NT2/D1 (cell line): ENCODE results near the gene ERGIC3.

Experiments used
- SUZ12 ChIP-seq: IDR thresholded peaks from 2 replicates; pipeline ENCODE4 v1.6.1; 2011; ENCODE audit not compliant: insufficient read length, insufficient read depth; ENCODE audit errors: extremely low read depth
- YY1 ChIP-seq: IDR thresholded peaks from 2 replicates; pipeline ENCODE4 v1.6.1; 2011; ENCODE audit not compliant: insufficient read length, insufficient read depth
- ZNF274 ChIP-seq: IDR thresholded peaks from 2 replicates; pipeline ENCODE4 v1.6.1; 2011; ENCODE audit warnings: mild to moderate bottlenecking, low read depth, low read length

- TF ChIP-seq YY1 (no peak), SUZ12 (no peak), ZNF274 (no peak)
Observed at GRCh38 chr20:35506179-35506578, 35.7 kb upstream of the ERGIC3 start.
